Measurements from ENCODE around the gene OR10G7. TPM values are rescaled to one million over a fixed set of nuclear protein-coding genes. Genes with fewer than 3 reads are reported as not detected.
"Not testable (repeated sequence)": the region's sequence is repeated elsewhere in the genome, so short reads cannot be mapped to it uniquely, and the experiment has no call there.

OR10G7 gene
- total RNA-seq, 1 donor from 2014 or later = not detected

- Mint-ChIP-seq H3K27ac (ENCODE audit: unreplicated experiment) (no peak overlapping the region), H3K4me1 (ENCODE audit: low read depth, unreplicated experiment) (peaks cover 3% of the 10 kb centered on the region)
- no peak for DNase-seq
Measured at GRCh38 chr11:124050748-124051147, 9.6 kb upstream of the OR10G7 start.

GRCh38 chr11:124043420-124043819 lies 2.3 kb upstream of the OR10G7 start:
- H3K4me3 Mint-ChIP-seq (ENCODE audit: unreplicated experiment) = no peak overlapping the region
- H3K27ac Mint-ChIP-seq (ENCODE audit: unreplicated experiment) = no peak overlapping the region
- H3K4me1 Mint-ChIP-seq (ENCODE audit: low read depth, unreplicated experiment) = no peaks in the 10 kb centered on the region
- no peak for TF ChIP-seq CTCF (IDR thresholded peaks at IDR 0.05; ENCODE audit: partially characterized antibody, unreplicated experiment)
- no peak for DNase-seq
- no peaks in the 10 kb centered on the region for H3K27me3 Mint-ChIP-seq (ENCODE audit: unreplicated experiment)
- no peaks in the 10 kb centered on the region for H3K36me3 Mint-ChIP-seq (ENCODE audit: unreplicated experiment)
- H3K9me3 Mint-ChIP-seq (ENCODE audit: unreplicated experiment) = no peaks in the 10 kb centered on the region

More at GRCh38 chr11:124050748-124051147, 9.6 kb upstream of the OR10G7 start:
- no peaks in the 10 kb centered on the region for H3K27me3 Mint-ChIP-seq (ENCODE audit: unreplicated experiment)
- no peak overlapping the region for H3K4me3 Mint-ChIP-seq (ENCODE audit: unreplicated experiment)
- no peak for TF ChIP-seq CTCF (IDR thresholded peaks at IDR 0.05; ENCODE audit: partially characterized antibody, unreplicated experiment)
- H3K9me3 Mint-ChIP-seq (ENCODE audit: unreplicated experiment) = peaks cover 2% of the 10 kb centered on the region
- H3K36me3 Mint-ChIP-seq (ENCODE audit: unreplicated experiment) = no peaks in the 10 kb centered on the region

DNA sequence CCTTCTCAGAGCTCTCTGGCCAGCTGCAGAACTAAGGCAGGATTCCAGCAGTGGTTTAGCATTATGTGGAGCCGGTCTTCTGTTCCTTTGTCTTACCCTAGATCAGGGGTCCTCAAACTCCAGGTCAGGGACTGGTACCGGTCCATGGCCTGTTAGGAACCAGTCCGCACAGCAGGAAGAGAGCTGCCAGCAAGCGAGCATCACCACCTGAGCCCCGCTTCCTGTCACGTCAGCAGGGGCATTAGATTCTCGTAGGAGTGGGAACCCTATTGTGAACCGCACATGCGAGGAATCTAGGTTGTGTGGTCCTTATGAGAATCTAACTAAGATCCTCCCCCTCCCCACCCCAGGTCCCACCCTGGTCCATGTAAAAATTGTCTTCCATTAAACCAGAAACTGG lies 1.6 kb downstream of the OR10G7 start:
- Mint-ChIP-seq H3K9me3 (ENCODE audit: unreplicated experiment) (no peaks in the 10 kb centered on the region), H3K27me3 (ENCODE audit: unreplicated experiment) (no peaks in the 10 kb centered on the region), H3K27ac (ENCODE audit: unreplicated experiment) (no peak overlapping the region), H3K4me3 (ENCODE audit: unreplicated experiment) (no peak overlapping the region), H3K4me1 (ENCODE audit: low read depth, unreplicated experiment) (no peaks in the 10 kb centered on the region), H3K36me3 (ENCODE audit: unreplicated experiment) (no peaks in the 10 kb centered on the region)
- DNase-seq = no peak
- TF ChIP-seq CTCF (IDR thresholded peaks at IDR 0.05; ENCODE audit: partially characterized antibody, unreplicated experiment) = no peak

DNA sequence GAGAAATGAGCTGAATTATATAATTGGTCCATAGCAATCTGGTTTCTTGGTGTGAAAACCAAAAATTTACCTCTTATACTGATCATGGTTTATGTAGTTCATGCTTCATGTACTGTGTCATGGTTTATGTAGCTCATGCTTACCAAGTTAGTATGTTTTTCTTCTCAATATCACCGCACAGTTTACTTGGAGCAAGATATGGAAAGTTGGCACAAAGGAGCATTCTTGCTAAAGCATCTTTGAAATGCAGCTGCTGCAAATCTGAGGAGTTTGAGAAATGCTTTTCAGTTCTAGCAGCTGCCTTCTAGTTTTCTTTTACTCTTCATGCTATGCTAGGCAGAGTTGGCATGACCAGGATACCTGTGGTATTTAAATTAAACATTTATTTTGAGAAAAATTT lies 4.5 kb downstream of the OR10G7 start:
- Mint-ChIP-seq H3K9me3 (ENCODE audit: unreplicated experiment) (no peaks in the 10 kb centered on the region), H3K27ac (ENCODE audit: unreplicated experiment) (no peak overlapping the region), H3K4me1 (ENCODE audit: low read depth, unreplicated experiment) (no peaks in the 10 kb centered on the region), H3K36me3 (ENCODE audit: unreplicated experiment) (no peaks in the 10 kb centered on the region), H3K27me3 (ENCODE audit: unreplicated experiment) (no peaks in the 10 kb centered on the region), H3K4me3 (ENCODE audit: unreplicated experiment) (no peak overlapping the region)
- no peak for TF ChIP-seq CTCF (IDR thresholded peaks at IDR 0.05; ENCODE audit: partially characterized antibody, unreplicated experiment)
- DNase-seq = no peak

GRCh38 chr11:124026498-124026897 lies 14.6 kb downstream of the OR10G7 start, which contains the start of gene OR10G8:
Gene OR10G8, plus strand, starts transcription at chr11:124026798. Its CDS starts 2,825 bp downstream, at chr11:124029623.
- peaks cover 3% of the 10 kb centered on the region for H3K9me3 Mint-ChIP-seq (ENCODE audit: unreplicated experiment)
- no peak within 1 kb of the TSS for H3K27ac Mint-ChIP-seq (ENCODE audit: unreplicated experiment)
- H3K4me1 Mint-ChIP-seq (ENCODE audit: low read depth, unreplicated experiment) = no peaks in the 10 kb centered on the region

GRCh38 chr11:124015837-124016236 lies 25.3 kb downstream of the OR10G7 start:
- H3K27me3 Mint-ChIP-seq (ENCODE audit: unreplicated experiment); DNase-seq; H3K36me3 Mint-ChIP-seq (ENCODE audit: unreplicated experiment); H3K4me1 Mint-ChIP-seq (ENCODE audit: low read depth, unreplicated experiment); H3K27ac Mint-ChIP-seq (ENCODE audit: unreplicated experiment); H3K4me3 Mint-ChIP-seq (ENCODE audit: unreplicated experiment); H3K9me3 Mint-ChIP-seq (ENCODE audit: unreplicated experiment): not testable (repeated sequence)

More at GRCh38 chr11:124026498-124026897, 14.6 kb downstream of the OR10G7 start, which contains the start of gene OR10G8:
- H3K27me3 Mint-ChIP-seq (ENCODE audit: unreplicated experiment) = peaks cover 4% of the 10 kb centered on the region
- no peak within 1 kb of the TSS for H3K4me3 Mint-ChIP-seq (ENCODE audit: unreplicated experiment)
- no peak for TF ChIP-seq CTCF (IDR thresholded peaks at IDR 0.05; ENCODE audit: partially characterized antibody, unreplicated experiment)
- H3K36me3 Mint-ChIP-seq (ENCODE audit: unreplicated experiment) = no peaks in the 10 kb centered on the region
- DNase-seq = no peak

Measured in glutamatergic neuron (in vitro differentiated cells).